Brain pericyte (primary cell): ENCODE data around the gene VSIG2.

Source experiments
- DNase-seq: peaks from one replicate; pipeline ENCODE4 v3.0.0-alpha.2; 2012; ENCODE audit warnings: low read depth, low spot score

Gene VSIG2

GRCh38 chr11:124724979-124725718 lies 26.9 kb downstream of the VSIG2 start:
- no peak for DNase-seq

- no peak for DNase-seq
Measured at GRCh38 chr11:124722176-124722575, 29.9 kb downstream of the VSIG2 start.

- DNase-seq, result no peak
Measured at GRCh38 chr11:124719534-124719933, 32.5 kb downstream of the VSIG2 start.

GRCh38 chr11:124718801-124719200 lies 33.3 kb downstream of the VSIG2 start:
- DNase-seq, result no peak

GRCh38 chr11:124717786-124718651 lies 34.0 kb downstream of the VSIG2 start:
- no peak for DNase-seq

- DNase-seq, result no peak
Measured at GRCh38 chr11:124717421-124717785, 34.7 kb downstream of the VSIG2 start.

- DNase-seq, result no peak
Measured at GRCh38 chr11:124716591-124716990, 35.5 kb downstream of the VSIG2 start.

- no peak for DNase-seq
Measured at GRCh38 chr11:124712392-124712791, 39.7 kb downstream of the VSIG2 start.

GRCh38 chr11:124707829-124708228 lies 44.2 kb downstream of the VSIG2 start:
- no peak for DNase-seq

- DNase-seq, result no peak
Measured at GRCh38 chr11:124700028-124700427, 52.0 kb downstream of the VSIG2 start.

GRCh38 chr11:124699547-124699946 lies 52.5 kb downstream of the VSIG2 start:
- no peak for DNase-seq
